Stimulated activated CD4-positive, alpha-beta T cell treated with anti-CD3 and anti-CD28 coated beads, Interleukin-4, amount 100 ng/mL, for 4 hours (primary cell): ENCODE measurements around the gene VAMP2.
"Not testable (repeated sequence)": the region's sequence is repeated elsewhere in the genome, so short reads cannot be mapped to it uniquely, and the experiment has no call there.

Source experiments
- DNase-seq, 2 experiments: peaks; one replicate each; pipeline ENCODE4 v3.0.0-alpha.2; 2020

Gene VAMP2

GRCh38 chr17:8176197-8176940 lies 13.6 kb upstream of the VAMP2 start, which contains the start of gene TMEM107:
Gene TMEM107, minus strand, starts transcription at chr17:8176380. Its CDS starts 94 bp downstream, at chr17:8176286.
- DNase-seq, result peak; percentile 81 to 85

- no peak for DNase-seq
Measured at GRCh38 chr17:8175795-8176196, 13.0 kb upstream of the VAMP2 start.

GRCh38 chr17:8173871-8174322 lies 11.1 kb upstream of the VAMP2 start:
- no peak for DNase-seq

- peak; percentile 64 to 82 for DNase-seq
Measured at GRCh38 chr17:8173056-8173870, 10.5 kb upstream of the VAMP2 start.

GRCh38 chr17:8170186-8170585 lies 7.4 kb upstream of the VAMP2 start:
- not testable (repeated sequence) for DNase-seq

GRCh38 chr17:8167526-8167925 lies 4.8 kb upstream of the VAMP2 start:
- no peak for DNase-seq

- no peak for DNase-seq
Measured at GRCh38 chr17:8166731-8167130, 4.0 kb upstream of the VAMP2 start.

- no peak for DNase-seq
Measured at GRCh38 chr17:8164815-8165131, 2.0 kb upstream of the VAMP2 start.

- peak; percentile 60 to 62 for DNase-seq
Measured at GRCh38 chr17:8163978-8164814, 1.4 kb upstream of the VAMP2 start.

GRCh38 chr17:8162997-8163977 lies 539 bp upstream of the VAMP2 start:
- DNase-seq, result no peak

GRCh38 chr17:8161289-8162232 lies 1.2 kb downstream of the VAMP2 start:
- no peak for DNase-seq

- DNase-seq, result no peak
Measured at GRCh38 chr17:8160741-8161221, 2.0 kb downstream of the VAMP2 start.

GRCh38 chr17:8160224-8160577 lies 2.5 kb downstream of the VAMP2 start:
- DNase-seq, result no peak

GRCh38 chr17:8159459-8160223 lies 3.1 kb downstream of the VAMP2 start:
- DNase-seq, result no peak

- DNase-seq, result no peak
Measured at GRCh38 chr17:8159032-8159400, 3.7 kb downstream of the VAMP2 start.

- peak; percentile 77 to 78 for DNase-seq
Measured at GRCh38 chr17:8158267-8159031, 4.3 kb downstream of the VAMP2 start.

GRCh38 chr17:8156246-8156992 lies 6.3 kb downstream of the VAMP2 start:
- DNase-seq, result peak; percentile 99 to 100

- DNase-seq, result no peak
Measured at GRCh38 chr17:8155996-8156245, 6.8 kb downstream of the VAMP2 start.
